HepG2 (cell line): ENCODE data around the gene CAMK4. TPM values are rescaled to one million over a fixed set of nuclear protein-coding genes. Genes with fewer than 3 reads are reported as not detected.

Source experiments
- ATAC-seq: fragments of 200-7000 bp; cut with Tn5 transposase; 3 replicates; pipeline ENCODE4 v1.9.1; 2020; ENCODE audit warnings: mild to moderate bottlenecking, moderate library complexity
- BruUV-seq: library from RNA; stranded (reverse); fragments of 400-500 nt; replicated peaks from 2 replicates; lab custom pipeline; 2021; lab: Mats Ljungman, UMichigan
- CTCF ChIA-PET: fragments of 300-600 bp; formaldehyde crosslinking; extraction: SDS; loops from one replicate; lab custom pipeline; 2021; ENCODE audit warnings: low total read pairs, inconsistent platforms, low intra/inter-chr PET ratio; lab: Yijun Ruan, JAX
- POLR2A ChIA-PET: fragments of 350-600 bp; sonication (Branson Sonifier 250); formaldehyde crosslinking; loops from one replicate; lab custom pipeline; 2020; ENCODE audit warnings: antibody characterized with exemption, inconsistent platforms; lab: Yijun Ruan, JAX
- DNase-seq: peaks from one replicate; pipeline ENCODE4 v3.0.0-alpha.2; 2015; ENCODE audit warnings: low spot score
- FAIRE-seq: peaks from 3 replicates; lab custom pipeline; 2011; peaks lifted over from hg19 to GRCh38; lab: Jason Lieb, UNC
- H2AFZ ChIP-seq: one replicate; pipeline ENCODE4 v1.6.1; 2011; ENCODE audit warnings: low read length, inconsistent platforms
- H3K27ac ChIP-seq: fragments of 300-600 bp; 3 replicates; pipeline ENCODE4 v1.8.0; 2011; ENCODE audit warnings: mixed run types, mild to moderate bottlenecking, mixed read lengths, low read length, inconsistent platforms; ENCODE audit not compliant: insufficient read depth; ENCODE audit errors: extremely low read length
- H3K27me3 ChIP-seq, 2 experiments: fragments of 200-600 bp in 1 of 2; 2 replicates in 1 of 2; 3 replicates in 1 of 2; pipeline versions ENCODE4 v1.6.0 to v1.8.0; 2011; ENCODE audit warnings: low read length in 2 of 2, mild to moderate bottlenecking in 2 of 2, moderate library complexity in 2 of 2, inconsistent platforms in 1 of 2; ENCODE audit not compliant: insufficient read depth in 2 of 2, control insufficient read depth in 1 of 2
- H3K36me3 ChIP-seq, 2 experiments: fragments of 200-600 bp in 1 of 2; replicated peaks in 1 of 2; 2 replicates in 1 of 2; 3 replicates in 1 of 2; pipeline versions ENCODE4 v1.5.1 to v1.8.0; 2011; ENCODE audit warnings: low read length in 2 of 2, inconsistent platforms in 1 of 2; ENCODE audit not compliant: insufficient read depth in 2 of 2, control insufficient read depth in 1 of 2
- H3K4me1 ChIP-seq: 2 replicates; pipeline ENCODE4 v1.5.1; 2012; ENCODE audit warnings: low read length, inconsistent platforms; ENCODE audit not compliant: insufficient read depth
- H3K4me2 ChIP-seq: 2 replicates; pipeline ENCODE4 v1.6.0; 2011; ENCODE audit warnings: low read depth, low read length, inconsistent platforms
- H3K4me3 ChIP-seq, 3 experiments: fragments of 200-600 bp in 1 of 3; sonication (generic), shearing (Covaris generic) in 1 of 3; replicated peaks in 1 of 3; 2 replicates each; pipeline ENCODE4 v1.5.1; 2011 to 2016; ENCODE audit warnings: low read length in 3 of 3, inconsistent platforms in 2 of 3, low read depth in 2 of 3, mild to moderate bottlenecking in 2 of 3, control low read depth in 1 of 3, mixed read lengths in 1 of 3; ENCODE audit not compliant: insufficient read depth in 1 of 3
- H3K79me2 ChIP-seq: one replicate; pipeline ENCODE4 v1.6.1; 2011; ENCODE audit warnings: low read length, inconsistent platforms; ENCODE audit not compliant: insufficient read depth
- H3K9ac ChIP-seq: 2 replicates; pipeline ENCODE4 v1.6.0; 2011; ENCODE audit warnings: mild to moderate bottlenecking, low read depth, low read length, inconsistent platforms; ENCODE audit not compliant: insufficient read depth
- H3K9me3 ChIP-seq: 2 replicates; pipeline ENCODE4 v1.5.1; 2012; ENCODE audit warnings: mild to moderate bottlenecking, low read length
- H4K20me1 ChIP-seq: 2 replicates; pipeline ENCODE4 v1.6.0; 2011; ENCODE audit warnings: inconsistent platforms, mild to moderate bottlenecking, low read length, moderate library complexity; ENCODE audit not compliant: insufficient read depth
- AKAP8 ChIP-seq: sonication (generic); formaldehyde crosslinking; IDR thresholded peaks from 2 replicates; pipeline ENCODE4 v1.5.1; 2020; ENCODE audit warnings: mild to moderate bottlenecking, missing genetic modification reagents
- SP1 ChIP-seq, 2 experiments: fragments of 450-650 bp in 1 of 2; sonication (generic) in 1 of 2; formaldehyde crosslinking in 1 of 2; IDR thresholded peaks; 2 replicates each; pipeline versions ENCODE4 v1.4.0 to v1.6.1; 2016 to 2020; ENCODE audit warnings: missing genetic modification reagents in 1 of 2
- ZNF225 ChIP-seq: sonication (generic); formaldehyde crosslinking; IDR thresholded peaks from 2 replicates; pipeline ENCODE4 v1.4.0; 2020; ENCODE audit warnings: mild to moderate bottlenecking, missing genetic modification reagents
- ZNF280D ChIP-seq: sonication (generic); formaldehyde crosslinking; IDR thresholded peaks from 2 replicates; pipeline ENCODE4 v1.5.1; 2020; ENCODE audit warnings: mild to moderate bottlenecking, missing genetic modification reagents
- ZNF451 ChIP-seq: sonication (generic); formaldehyde crosslinking; IDR thresholded peaks from 2 replicates; pipeline ENCODE4 v1.5.0; 2020; ENCODE audit warnings: mild to moderate bottlenecking, missing genetic modification reagents
- WGBS: methylation state at CpG from one replicate; pipeline ENCODE4 v1.1.6; 2017; ENCODE audit warnings: low lambda C conversion rate; 5-methylcytosine and 5-hydroxymethylcytosine counted together
- in situ Hi-C: cut with HindIII; loops from 2 replicates; pipeline ENCODE4 v1.10.0; 2017; ENCODE audit warnings: low pct_unique_long_range_greater_than_20kb; ENCODE audit not compliant: extremely low pct_ligation_motif_present
- intact Hi-C: fragments of 100-400 bp; cut with micrococcal nuclease; formaldehyde crosslinking; loops from one replicate; pipeline ENCODE4 v1.10.0; 2022; ENCODE audit not compliant: unreplicated experiment
- polyA plus RNA-seq, 8 experiments: library from polyadenylated mRNA; depleted of rRNA in 3 of 8; stranded (reverse) in 7 of 8; unstranded in 1 of 8; fragments of >200 nt; fragmentation: Illumina TruSeq in 4 of 8; extraction: Trizol in 4 of 8; gene quantifications; 2 replicates each; pipeline versions ENCODE4 v1.2.1 to v1.2.3, GENCODE V29; 2011 to 2016; ENCODE audit warnings: low read depth in 4 of 8, missing spikeins in 1 of 8, mixed read lengths in 1 of 8; ENCODE audit not compliant: insufficient read depth in 1 of 8
- total RNA-seq, 5 experiments: library from RNA; depleted of rRNA; stranded (reverse); fragments of >200 nt; fragmentation: Illumina TruSeq; extraction: Trizol; gene quantifications; 2 replicates each; pipeline ENCODE4 v1.2.3, GENCODE V29; 2016; ENCODE audit warnings: low read depth in 1 of 5
- TF ChIP-seq, protein P1 (sequence below): sonication (generic); formaldehyde crosslinking; IDR thresholded peaks from 2 replicates; pipeline ENCODE4 v1.4.0; 2020; ENCODE audit warnings: missing genetic modification reagents, borderline replicate concordance

Gene CAMK4
- total and polyA plus RNA-seq, 2 of the 13 experiments (the other 11 are each of a cell fraction or from before 2014, with no cell fraction given), result not detected

DNA sequence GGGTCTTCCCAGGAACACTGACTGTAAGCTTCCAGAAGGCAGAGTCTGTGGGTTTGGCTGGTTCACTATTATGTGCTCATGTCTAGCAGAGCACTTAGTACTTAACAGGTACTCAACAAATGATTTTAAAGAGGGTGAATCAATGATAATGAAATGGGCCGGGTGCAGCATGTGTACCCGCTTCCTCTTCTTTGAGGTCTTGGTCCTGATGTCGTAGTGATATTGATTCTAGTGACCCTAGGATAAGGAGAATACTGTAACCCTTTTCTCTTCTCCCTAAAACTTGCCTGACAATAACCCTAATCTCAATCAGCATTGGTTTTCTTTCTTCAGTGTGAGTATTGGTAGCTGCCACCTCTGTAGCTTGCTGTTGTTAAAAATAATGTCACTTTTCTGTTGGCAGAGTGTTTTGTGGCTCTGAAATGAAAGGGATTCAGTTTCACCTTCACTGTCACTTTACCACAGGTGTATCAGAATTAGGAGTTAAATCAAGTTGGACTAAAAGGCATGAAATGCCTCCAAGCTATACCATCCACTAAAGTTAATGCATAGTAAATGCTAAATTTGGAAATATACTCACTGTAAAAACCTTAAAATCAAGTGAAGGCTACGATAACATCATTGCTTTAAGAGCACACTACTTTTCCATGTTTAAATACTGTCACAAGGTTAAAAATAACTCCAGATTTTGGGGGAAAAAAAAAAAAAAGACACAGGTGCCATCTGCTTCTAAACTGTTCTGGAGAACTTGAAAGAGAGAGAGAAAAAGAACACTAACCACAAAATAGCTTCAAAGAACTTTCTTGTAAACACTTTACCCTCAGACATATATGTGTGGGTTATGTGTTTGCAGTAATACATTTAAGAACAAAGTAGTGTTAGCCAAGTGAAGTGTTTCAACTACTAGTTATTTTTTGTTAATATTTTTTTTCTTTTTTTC, 6.0 kb downstream of the CAMK4 start (continued):
- TF ChIP-seq ZNF280D (CRISPR knock-in tag), result no peak
- no peak for TF ChIP-seq SP1 (IDR thresholded peaks at IDR 0.05)
- no peak for TF ChIP-seq SP1 (CRISPR knock-in tag; IDR thresholded peaks at IDR 0.05)
- no peak for TF ChIP-seq ZNF451
- TF ChIP-seq, protein P1, sequence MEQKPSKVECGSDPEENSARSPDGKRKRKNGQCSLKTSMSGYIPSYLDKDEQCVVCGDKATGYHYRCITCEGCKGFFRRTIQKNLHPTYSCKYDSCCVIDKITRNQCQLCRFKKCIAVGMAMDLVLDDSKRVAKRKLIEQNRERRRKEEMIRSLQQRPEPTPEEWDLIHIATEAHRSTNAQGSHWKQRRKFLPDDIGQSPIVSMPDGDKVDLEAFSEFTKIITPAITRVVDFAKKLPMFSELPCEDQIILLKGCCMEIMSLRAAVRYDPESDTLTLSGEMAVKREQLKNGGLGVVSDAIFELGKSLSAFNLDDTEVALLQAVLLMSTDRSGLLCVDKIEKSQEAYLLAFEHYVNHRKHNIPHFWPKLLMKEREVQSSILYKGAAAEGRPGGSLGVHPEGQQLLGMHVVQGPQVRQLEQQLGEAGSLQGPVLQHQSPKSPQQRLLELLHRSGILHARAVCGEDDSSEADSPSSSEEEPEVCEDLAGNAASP (CRISPR knock-in tag), result no peak
- TF ChIP-seq, all 625 proteins: peak for 0

- BruUV-seq, result no TSS peak
- no peak overlapping the region for H3K27ac ChIP-seq
- intact Hi-C loops, result no loop called here
- ATAC-seq (no peak), DNase-seq (no peak), FAIRE-seq (no peak)
- ChIA-PET POLR2A (no interaction called here), CTCF (no interaction called here)
- H3K27me3 ChIP-seq, result 0 out of 5 replicates have a peak, but pooled peaks cover 0 to 4% of the 10 kb centered on the region in 2 experiments
- H3K9me3 ChIP-seq, result no peaks in the 10 kb centered on the region
- H3K79me2 ChIP-seq, result no peaks in the 10 kb centered on the region
- WGBS, result 0% methylated on average over 1 of the region's 1 CpG
- H2AFZ ChIP-seq, result no peak overlapping the region
- TF ChIP-seq ZNF225 (CRISPR knock-in tag) (no peak), AKAP8 (no peak)
- no peak overlapping the region for H3K4me3 ChIP-seq
- H3K4me1 ChIP-seq, result no peaks in the 10 kb centered on the region
- H3K36me3 ChIP-seq, result no peaks in the 10 kb centered on the region
- H3K4me2 ChIP-seq, result no peak overlapping the region
- no peaks in the 10 kb centered on the region for H4K20me1 ChIP-seq
- no peak overlapping the region for H3K9ac ChIP-seq
- in situ Hi-C loops, result no loop called here
Measured at GRCh38 chr5:111231119-111231518, 6.9 kb downstream of the CAMK4 start.
